Breast epithelium (tissue), 3 donors: Measurements from ENCODE around the gene COL23A1.

Source experiments
- POLR2A ChIP-seq: fragments of 450-650 bp; IDR thresholded peaks from one replicate; pipeline ENCODE4 v1.6.1; 2016; ENCODE audit warnings: antibody characterized with exemption, mild to moderate bottlenecking, moderate library complexity
- TF ChIP-seq, protein P1 (sequence below), 3 donors: fragments of 450-650 bp; IDR thresholded peaks; one replicate each; pipeline ENCODE4 v1.5.1; 2016 to 2017; ENCODE audit warnings: antibody characterized with exemption in 3 of 3, mild to moderate bottlenecking in 3 of 3, moderate library complexity in 3 of 3

DNA sequence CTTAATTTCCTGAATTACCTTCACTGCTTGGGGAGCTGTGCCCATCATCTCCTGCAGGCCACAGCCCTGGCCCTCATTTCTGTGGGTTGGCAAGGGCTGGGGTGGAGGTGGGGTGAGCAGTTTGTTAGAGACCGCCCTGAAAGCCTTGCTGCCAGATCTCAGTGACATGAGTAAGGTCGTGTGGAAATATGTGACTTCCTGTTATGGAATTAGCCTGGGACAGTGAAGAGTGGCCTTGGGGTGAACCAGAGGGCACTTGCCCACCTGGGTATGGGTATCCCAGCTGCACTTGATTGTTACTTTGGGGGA lies 388.3 kb downstream of the COL23A1 start:
- TF ChIP-seq, protein P1, sequence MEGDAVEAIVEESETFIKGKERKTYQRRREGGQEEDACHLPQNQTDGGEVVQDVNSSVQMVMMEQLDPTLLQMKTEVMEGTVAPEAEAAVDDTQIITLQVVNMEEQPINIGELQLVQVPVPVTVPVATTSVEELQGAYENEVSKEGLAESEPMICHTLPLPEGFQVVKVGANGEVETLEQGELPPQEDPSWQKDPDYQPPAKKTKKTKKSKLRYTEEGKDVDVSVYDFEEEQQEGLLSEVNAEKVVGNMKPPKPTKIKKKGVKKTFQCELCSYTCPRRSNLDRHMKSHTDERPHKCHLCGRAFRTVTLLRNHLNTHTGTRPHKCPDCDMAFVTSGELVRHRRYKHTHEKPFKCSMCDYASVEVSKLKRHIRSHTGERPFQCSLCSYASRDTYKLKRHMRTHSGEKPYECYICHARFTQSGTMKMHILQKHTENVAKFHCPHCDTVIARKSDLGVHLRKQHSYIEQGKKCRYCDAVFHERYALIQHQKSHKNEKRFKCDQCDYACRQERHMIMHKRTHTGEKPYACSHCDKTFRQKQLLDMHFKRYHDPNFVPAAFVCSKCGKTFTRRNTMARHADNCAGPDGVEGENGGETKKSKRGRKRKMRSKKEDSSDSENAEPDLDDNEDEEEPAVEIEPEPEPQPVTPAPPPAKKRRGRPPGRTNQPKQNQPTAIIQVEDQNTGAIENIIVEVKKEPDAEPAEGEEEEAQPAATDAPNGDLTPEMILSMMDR (IDR thresholded peaks at IDR 0.05): no peak
- no peak for TF ChIP-seq POLR2A
